Right lobe of liver (tissue), 4 donors: ENCODE data around the gene CALHM5.

ENCODE experiments used
- POLR2A ChIP-seq: fragments of 450-650 bp; IDR thresholded peaks from one replicate; pipeline ENCODE4 v1.6.1; 2017; ENCODE audit warnings: antibody characterized with exemption, mild to moderate bottlenecking
- TF ChIP-seq, protein P1 (sequence below), 4 donors: fragments of 200-600 bp in 3 of 4; fragments of 450-650 bp in 1 of 4; IDR thresholded peaks; one replicate each; pipeline versions ENCODE4 v1.5.1 to v1.8.0; 2016 to 2022; ENCODE audit warnings: antibody characterized with exemption in 4 of 4, mild to moderate bottlenecking in 2 of 4
- donor health status: DM: no; HTN: no; CAD: no.
- donor health status: DM: no; HTN: no; CAD: no.
- donor health status: DM: no; HTN: yes; CAD: no.

DNA sequence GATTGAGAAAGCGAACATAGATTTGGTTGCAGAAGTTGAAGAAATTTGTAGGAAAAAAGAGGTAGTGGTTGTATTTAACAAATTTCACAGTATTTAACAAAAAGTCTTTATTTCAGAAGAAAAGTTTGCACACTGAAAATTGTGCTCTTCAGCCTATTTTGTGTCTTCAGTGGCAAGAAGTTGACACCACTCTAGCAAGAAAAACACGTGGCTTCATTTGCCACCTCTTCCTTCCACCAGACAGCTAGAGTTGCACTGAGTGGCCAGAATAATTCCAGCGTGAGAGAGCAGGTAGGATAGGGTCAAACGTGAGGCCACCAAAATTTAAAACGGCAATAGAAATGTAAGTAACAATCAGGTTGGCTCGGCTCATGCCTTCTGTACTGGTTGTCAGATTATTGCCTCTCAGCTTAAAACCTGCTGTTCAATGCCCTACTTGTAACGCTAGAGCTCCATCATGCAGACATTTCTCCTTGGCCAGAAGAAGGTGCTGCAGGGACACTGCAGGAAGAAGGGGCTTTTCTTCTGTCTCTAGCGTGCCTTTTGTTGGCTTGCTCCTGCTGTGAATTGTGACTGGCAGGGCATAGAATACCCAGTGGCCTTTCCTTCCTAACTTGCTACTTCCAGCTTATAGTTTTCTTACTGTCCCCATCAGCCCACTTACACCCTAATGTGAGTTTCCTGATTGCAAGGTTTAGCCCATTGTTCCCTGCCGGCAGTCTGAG lies 22.0 kb downstream of the CALHM5 start:
- TF ChIP-seq, protein P1, sequence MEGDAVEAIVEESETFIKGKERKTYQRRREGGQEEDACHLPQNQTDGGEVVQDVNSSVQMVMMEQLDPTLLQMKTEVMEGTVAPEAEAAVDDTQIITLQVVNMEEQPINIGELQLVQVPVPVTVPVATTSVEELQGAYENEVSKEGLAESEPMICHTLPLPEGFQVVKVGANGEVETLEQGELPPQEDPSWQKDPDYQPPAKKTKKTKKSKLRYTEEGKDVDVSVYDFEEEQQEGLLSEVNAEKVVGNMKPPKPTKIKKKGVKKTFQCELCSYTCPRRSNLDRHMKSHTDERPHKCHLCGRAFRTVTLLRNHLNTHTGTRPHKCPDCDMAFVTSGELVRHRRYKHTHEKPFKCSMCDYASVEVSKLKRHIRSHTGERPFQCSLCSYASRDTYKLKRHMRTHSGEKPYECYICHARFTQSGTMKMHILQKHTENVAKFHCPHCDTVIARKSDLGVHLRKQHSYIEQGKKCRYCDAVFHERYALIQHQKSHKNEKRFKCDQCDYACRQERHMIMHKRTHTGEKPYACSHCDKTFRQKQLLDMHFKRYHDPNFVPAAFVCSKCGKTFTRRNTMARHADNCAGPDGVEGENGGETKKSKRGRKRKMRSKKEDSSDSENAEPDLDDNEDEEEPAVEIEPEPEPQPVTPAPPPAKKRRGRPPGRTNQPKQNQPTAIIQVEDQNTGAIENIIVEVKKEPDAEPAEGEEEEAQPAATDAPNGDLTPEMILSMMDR (IDR thresholded peaks at IDR 0.05) = no peak
- no peak for TF ChIP-seq POLR2A
